A549 (cell line): Measurements from ENCODE around the gene PITX1.

Source experiments
- CHD2 ChIP-seq: fragments of 150-350 bp; IDR thresholded peaks from 2 replicates; pipeline ENCODE4 v1.6.1; 2014; ENCODE audit warnings: low read length; ENCODE audit not compliant: partially characterized antibody
- ELK1 ChIP-seq: fragments of 150-350 bp; IDR thresholded peaks from 2 replicates; pipeline ENCODE4 v1.6.1; 2014; ENCODE audit warnings: low read depth, mild to moderate bottlenecking, low read length
- EP300 ChIP-seq, 2 experiments: fragments of >200 bp; sonication (Bioruptor Twin); formaldehyde crosslinking; IDR thresholded peaks; 2 replicates in 1 of 2; 3 replicates in 1 of 2; pipeline ENCODE4 v1.6.1; 2016 to 2017
- KDM5A ChIP-seq: fragments of 200-600 bp; sonication (generic); IDR thresholded peaks from 2 replicates; pipeline ENCODE4 v1.6.1; 2016; ENCODE audit warnings: antibody characterized with exemption, mild to moderate bottlenecking
- PHF8 ChIP-seq: fragments of 200-600 bp; sonication (generic); IDR thresholded peaks from 2 replicates; pipeline ENCODE4 v1.6.1; 2016; ENCODE audit warnings: low read depth, mild to moderate bottlenecking, antibody characterized with exemption, moderate library complexity, borderline replicate concordance

DNA sequence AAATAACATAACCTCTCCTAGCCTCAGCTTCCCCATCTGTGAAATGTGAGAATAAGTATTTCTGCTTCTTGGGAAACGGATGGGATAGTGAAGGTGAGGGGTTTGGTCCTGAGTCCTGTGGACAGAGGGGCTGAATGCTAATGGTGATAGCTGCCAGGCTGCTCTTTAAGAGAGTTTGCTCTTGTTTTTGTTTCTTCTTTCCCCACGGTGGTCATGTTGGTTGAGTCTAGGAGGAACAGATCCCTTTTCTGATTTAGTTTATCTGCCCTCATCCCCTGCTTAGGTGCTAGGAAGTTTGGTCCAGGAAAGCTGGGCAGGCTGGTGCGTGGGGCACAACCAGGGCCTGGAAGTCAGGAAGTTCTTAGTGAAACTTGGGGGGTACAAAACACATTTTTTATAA is 7.7 kb upstream of the PITX1 start:
- TF ChIP-seq ELK1 (no peak), EP300 (IDR thresholded peaks at IDR 0.05) (no peak), CHD2 (no peak), KDM5A (no peak), PHF8 (no peak)
